H1 (cell line): Measurements from ENCODE around the gene RAB26. TPM values are rescaled to one million over a fixed set of nuclear protein-coding genes. Genes with fewer than 3 reads are reported as not detected.

ENCODE experiments used
- CTCF ChIA-PET: fragments of 300-600 bp; sonication (Branson Sonifier 250); formaldehyde crosslinking; loops from one replicate; lab custom pipeline; 2021; ENCODE audit not compliant: partially characterized antibody; lab: Charles Lee
- POLR2A ChIA-PET: fragments of 300-600 bp; sonication (Branson Sonifier 250); formaldehyde crosslinking; loops from one replicate; lab custom pipeline; 2021; ENCODE audit warnings: inconsistent platforms; ENCODE audit not compliant: partially characterized antibody; lab: Charles Lee
- DNase-seq, 2 experiments: peaks; one replicate each; pipeline versions ENCODE4 v3.0.0 to v3.0.0-alpha.2; 2010 to 2022; ENCODE audit warnings: low spot score in 2 of 2, low read depth in 1 of 2, mixed read lengths in 1 of 2
- FAIRE-seq: peaks from 2 replicates; lab custom pipeline; 2011; peaks lifted over from hg19 to GRCh38; lab: Jason Lieb, UNC
- H2AFZ ChIP-seq: 2 replicates; pipeline ENCODE4 v1.8.1; 2012; ENCODE audit warnings: low read length, inconsistent platforms
- H2AK5ac ChIP-seq: 2 replicates; pipeline ENCODE4 v1.6.1; 2013; ENCODE audit warnings: low read depth, low read length
- H2BK120ac ChIP-seq: replicated peaks from 2 replicates; pipeline ENCODE3; 2013; ENCODE audit warnings: low read depth, low read length, inconsistent platforms
- H2BK12ac ChIP-seq: 2 replicates; pipeline ENCODE4 v1.6.1; 2013; ENCODE audit warnings: low read depth, low read length
- H2BK15ac ChIP-seq: 2 replicates; pipeline ENCODE4 v1.6.1; 2013; ENCODE audit warnings: low read length
- H2BK20ac ChIP-seq: 2 replicates; pipeline ENCODE4 v1.6.1; 2013; ENCODE audit warnings: low read length
- H2BK5ac ChIP-seq: 2 replicates; pipeline ENCODE4 v1.6.1; 2013; ENCODE audit warnings: low read depth, low read length
- H3K14ac ChIP-seq: 2 replicates; pipeline ENCODE4 v1.6.1; 2013; ENCODE audit warnings: inconsistent platforms; ENCODE audit not compliant: insufficient read length
- H3K18ac ChIP-seq: 2 replicates; pipeline ENCODE4 v1.6.1; 2013; ENCODE audit warnings: low read length; ENCODE audit errors: extremely low read depth
- H3K23ac ChIP-seq: 2 replicates; pipeline ENCODE4 v1.6.1; 2013; ENCODE audit warnings: inconsistent platforms; ENCODE audit not compliant: insufficient read length
- H3K23me2 ChIP-seq: 2 replicates; pipeline ENCODE4 v1.6.1; 2013; ENCODE audit warnings: low read depth, low read length
- H3K27ac ChIP-seq: 2 replicates; pipeline ENCODE4 v1.6.1; 2011; ENCODE audit warnings: low read depth, low read length, inconsistent platforms
- H3K27me3 ChIP-seq, 4 experiments: replicated peaks in 1 of 4; 1 replicate in 1 of 4; 2 replicates in 3 of 4; pipeline versions ENCODE4 v1.6.1 to v1.8.1; 2011 to 2013; ENCODE audit warnings: low read length in 3 of 4, mild to moderate bottlenecking in 3 of 4, inconsistent platforms in 2 of 4, mixed read lengths in 2 of 4, moderate library complexity in 1 of 4; ENCODE audit not compliant: control insufficient read depth in 3 of 4, insufficient read depth in 3 of 4; ENCODE audit errors: extremely low read depth in 1 of 4
- H3K36me3 ChIP-seq, 4 experiments: 2 replicates each; pipeline versions ENCODE4 v1.6.1 to v1.8.1; 2011 to 2013; ENCODE audit warnings: mild to moderate bottlenecking in 4 of 4, low read length in 3 of 4, moderate library complexity in 2 of 4, control low read depth in 1 of 4, inconsistent platforms in 1 of 4; ENCODE audit not compliant: insufficient read depth in 4 of 4, control insufficient read depth in 2 of 4
- H3K4ac ChIP-seq: replicated peaks from 2 replicates; pipeline ENCODE3; 2013; ENCODE audit warnings: low read length, low read depth, mixed read lengths, inconsistent platforms; ENCODE audit not compliant: insufficient read length
- H3K4me1 ChIP-seq, 4 experiments: replicated peaks in 1 of 4; 1 replicate in 1 of 4; 2 replicates in 3 of 4; pipeline versions ENCODE4 v1.6.1 to v1.8.1; 2011 to 2013; ENCODE audit warnings: low read length in 3 of 4, inconsistent platforms in 2 of 4, mixed read lengths in 1 of 4; ENCODE audit not compliant: insufficient read depth in 4 of 4, control insufficient read depth in 3 of 4
- H3K4me2 ChIP-seq, 2 experiments: 2 replicates each; pipeline versions ENCODE4 v1.6.1 to v1.8.1; 2011 to 2013; ENCODE audit warnings: low read depth in 2 of 2, low read length in 2 of 2, control low read depth in 1 of 2, inconsistent platforms in 1 of 2, mild to moderate bottlenecking in 1 of 2; ENCODE audit not compliant: insufficient read depth in 1 of 2
- H3K4me3 ChIP-seq, 4 experiments: fragments of 200-600, 300-600 bp in 1 of 4; sonication (generic), shearing (Covaris generic), sonication (Bioruptor Twin) in 1 of 4; 2 replicates each; pipeline versions ENCODE4 v1.5.1 to v1.8.1; 2011 to 2016; ENCODE audit warnings: low read length in 4 of 4, low read depth in 3 of 4, control low read depth in 2 of 4, inconsistent platforms in 2 of 4, mild to moderate bottlenecking in 2 of 4, mixed read lengths in 1 of 4, moderate library complexity in 1 of 4; ENCODE audit not compliant: insufficient read depth in 2 of 4; ENCODE audit errors: extremely low read depth in 1 of 4
- H3K56ac ChIP-seq: replicated peaks from 2 replicates; pipeline ENCODE3; 2013; ENCODE audit warnings: low read depth, mild to moderate bottlenecking, mixed read lengths, low read length, inconsistent platforms; ENCODE audit not compliant: insufficient read length
- H3K79me1 ChIP-seq: 2 replicates; pipeline ENCODE4 v1.6.1; 2013; ENCODE audit warnings: low read depth, low read length, control low read depth
- H3K79me2 ChIP-seq, 2 experiments: 2 replicates each; pipeline versions ENCODE4 v1.6.1 to v1.8.1; 2012 to 2013; ENCODE audit warnings: low read length in 2 of 2, mild to moderate bottlenecking in 2 of 2, inconsistent platforms in 1 of 2; ENCODE audit not compliant: insufficient read depth in 2 of 2, control insufficient read depth in 1 of 2
- H3K9ac ChIP-seq, 4 experiments: replicated peaks in 1 of 4; 1 replicate in 1 of 4; 2 replicates in 3 of 4; pipeline versions ENCODE4 v1.6.1 to v1.8.1; 2011 to 2013; ENCODE audit warnings: low read depth in 3 of 4, low read length in 3 of 4, control low read depth in 2 of 4, mild to moderate bottlenecking in 2 of 4, moderate library complexity in 2 of 4, inconsistent platforms in 1 of 4; ENCODE audit errors: extremely low read depth in 1 of 4
- H3K9me3 ChIP-seq, 2 experiments: 2 replicates each; pipeline versions ENCODE4 v1.6.1 to v1.8.1; 2012 to 2013; ENCODE audit warnings: mild to moderate bottlenecking in 2 of 2, moderate library complexity in 2 of 2, control low read depth in 1 of 2, inconsistent platforms in 1 of 2, low read depth in 1 of 2, low read length in 1 of 2, mixed read lengths in 1 of 2; ENCODE audit not compliant: insufficient read depth in 2 of 2
- H4K20me1 ChIP-seq, 2 experiments: replicated peaks in 1 of 2; 2 replicates each; pipeline versions ENCODE3 to v1.8.1; 2011 to 2013; ENCODE audit warnings: inconsistent platforms in 2 of 2, low read length in 2 of 2, mild to moderate bottlenecking in 1 of 2; ENCODE audit not compliant: insufficient read depth in 2 of 2, control insufficient read depth in 1 of 2
- H4K5ac ChIP-seq: 2 replicates; pipeline ENCODE4 v1.6.1; 2013; ENCODE audit warnings: low read length, low read depth, mixed read lengths, inconsistent platforms; ENCODE audit not compliant: insufficient read length
- H4K8ac ChIP-seq: 2 replicates; pipeline ENCODE4 v1.8.0; 2013; ENCODE audit warnings: mild to moderate bottlenecking, moderate library complexity, low read length, inconsistent platforms; ENCODE audit not compliant: insufficient read depth; ENCODE audit errors: extremely low read depth
- H4K91ac ChIP-seq: replicated peaks from 2 replicates; pipeline ENCODE3; 2013; ENCODE audit warnings: low read length, mixed read lengths, inconsistent platforms; ENCODE audit not compliant: insufficient read length
- MAX ChIP-seq: IDR thresholded peaks from 2 replicates; pipeline ENCODE4 v1.6.1; 2012; ENCODE audit warnings: inconsistent platforms
- WGBS, 2 experiments: shearing (Covaris generic) in 1 of 2; methylation state at CpG; one replicate each; pipeline versions ENCODE4 v1.1.6 to v1.1.7; 2013 to 2015; ENCODE audit warnings: low lambda C conversion rate in 2 of 2, mixed read lengths in 2 of 2, inconsistent platforms in 1 of 2, low coverage in 1 of 2, missing lambda C conversion rate in 1 of 2; ENCODE audit not compliant: insufficient replicate concordance in 2 of 2, insufficient coverage in 1 of 2, insufficient read length in 1 of 2; ENCODE audit errors: extremely low coverage in 1 of 2, missing lambda C conversion rate in 1 of 2; 5-methylcytosine and 5-hydroxymethylcytosine counted together
- polyA plus RNA-seq, 7 experiments: library from polyadenylated mRNA; depleted of rRNA in 3 of 7; stranded (reverse) in 5 of 7; unstranded in 2 of 7; fragments of >200 nt in 5 of 7; fragments of 200-250 nt in 2 of 7; gene quantifications; 1 replicate in 5 of 7; 2 replicates in 1 of 7; 4 replicates in 1 of 7; pipeline versions ENCODE4 v1.2.1 to v1.2.3, GENCODE V29; 2011 to 2013; ENCODE audit warnings: missing spikeins in 2 of 7, mixed read lengths in 2 of 7
- total RNA-seq: library from RNA; stranded (reverse); fragmentation: NEBNext Ultra II Directional; extraction: Animal tissue kit (Norgen Biotek cat#: 25700); gene quantifications from 2 replicates; pipeline ENCODE4 v1.2.1, GENCODE V29; 2021

The RAB26 gene
- total and polyA plus RNA-seq, 2 of the 8 experiments (the other 6 are each of a cell fraction or from before 2014, with no cell fraction given): 4.3 to 5.4 TPM

GRCh38 chr16:2122429-2122828, 26.0 kb upstream of the RAB26 start:
- POLR2A ChIA-PET: interaction anchor here (1.4 to 2.4 kb wide), 2 partner anchors 30 to 33 kb away, joined by 3 to 7 read pairs; partner anchors contain the start of gene TRAF7
- H3K23me2 ChIP-seq: no peaks in the 10 kb centered on the region

More at GRCh38 chr16:2122429-2122828, 26.0 kb upstream of the RAB26 start:
- no peaks in the 10 kb centered on the region for H3K36me3 ChIP-seq
- H3K79me2 ChIP-seq: peaks cover 0 to 26% of the 10 kb centered on the region in 2 experiments; a peak in 3 of 4 replicates
- H4K5ac ChIP-seq: no peak overlapping the region
- no peak overlapping the region for H3K18ac ChIP-seq
- H2BK20ac ChIP-seq: no peak overlapping the region
- H3K27me3 ChIP-seq: no peaks in the 10 kb centered on the region
- H2AK5ac ChIP-seq: no peak overlapping the region
- H4K91ac ChIP-seq: no peak overlapping the region
- no peaks in the 10 kb centered on the region for H4K20me1 ChIP-seq
- no peak for DNase-seq
- no peak overlapping the region for H2BK15ac ChIP-seq
- no peak overlapping the region for H3K4me3 ChIP-seq
- H2BK5ac ChIP-seq: no peak overlapping the region
- no peak overlapping the region for H3K4ac ChIP-seq
- H3K23ac ChIP-seq: no peak overlapping the region
- H3K9ac ChIP-seq: no peak overlapping the region
- H3K4me2 ChIP-seq: no peak overlapping the region
- no peak overlapping the region for H3K56ac ChIP-seq
- peaks cover 7% of the 10 kb centered on the region for H3K79me1 ChIP-seq
- no peak overlapping the region for H3K27ac ChIP-seq
- no peak for FAIRE-seq
- 0 out of 2 replicates have a peak overlapping the region, but pooled peaks have one; percentile 51 for H4K8ac ChIP-seq
- H2AFZ ChIP-seq: no peak overlapping the region
- H3K4me1 ChIP-seq: peaks cover 0 to 23% (median 14%) of the 10 kb centered on the region in 4 experiments; a peak in 6 of 7 replicates
- no peak overlapping the region for H2BK120ac ChIP-seq
- no peak overlapping the region for H2BK12ac ChIP-seq
- TF ChIP-seq MAX: no peak
- TF ChIP-seq, all 59 proteins: peak for 0
- Histone ChIP-seq H3K14ac (no peak overlapping the region), H3K9me3 (no peaks in the 10 kb centered on the region)
- CTCF ChIA-PET: interaction anchor here (0.7 to 2.6 kb wide), 4 partner anchors 18 to 31 kb away, joined by 3 to 20 read pairs (median 4); no protein-coding TSS in a partner anchor
- WGBS, 2 experiments: 91% methylated on average over 15 of the region's 17 CpGs; no CpG with 5 or more reads in 1 of the 2 experiments
